PC-3 (cell line): ENCODE results near the gene TTC7B.
"Not testable (repeated sequence)": the region's sequence is repeated elsewhere in the genome, so short reads cannot be mapped to it uniquely, and the experiment has no call there.

Source experiments
- CTCF ChIP-seq: fragments of 300-600 bp; sonication (generic); conservative IDR thresholded peaks from 2 replicates; pipeline ENCODE4 v1.5.1; 2017; ENCODE audit warnings: antibody characterized with exemption, low read depth, mild to moderate bottlenecking, low read length
- EZH2phosphoT487 ChIP-seq: fragments of 300-600 bp; sonication (generic); IDR thresholded peaks from 2 replicates; pipeline ENCODE4 v1.6.1; 2018; ENCODE audit warnings: mild to moderate bottlenecking, antibody characterized with exemption, low read length, borderline replicate concordance

DNA sequence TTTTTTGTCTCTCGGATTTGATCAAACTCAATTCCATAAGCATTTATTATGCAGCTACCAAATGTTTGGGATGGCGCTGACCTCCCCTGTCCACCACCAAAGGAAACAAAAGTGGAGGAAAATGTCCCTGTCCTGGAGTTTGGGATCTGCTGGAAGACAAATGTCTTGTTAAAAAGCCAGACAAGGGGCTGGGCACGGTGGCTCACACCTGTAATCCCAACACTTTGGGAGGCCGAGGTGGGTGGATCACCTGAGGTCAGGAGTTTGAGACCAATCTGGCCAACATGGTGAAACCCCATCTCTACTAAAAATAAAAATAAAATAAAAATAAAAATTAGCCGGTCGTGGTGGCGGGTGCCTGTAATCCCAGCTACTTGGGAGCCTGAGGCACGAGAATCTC lies 22.3 kb upstream of the TTC7B start:
- TF ChIP-seq EZH2phosphoT487, CTCF: not testable (repeated sequence)
